Karpas-422 (cell line): Measurements from ENCODE around the gene PPP4R4. TPM values are rescaled to one million over a fixed set of nuclear protein-coding genes. Genes with fewer than 3 reads are reported as not detected.

Experiments used
- DNase-seq: peaks from one replicate; pipeline ENCODE4 v3.0.0-alpha.2; 2015
- H2AFZ ChIP-seq: fragments of 200-600 bp; sonication (generic); 2 replicates; pipeline ENCODE4 v1.6.1; 2014; ENCODE audit warnings: antibody characterized with exemption, low read length, mixed read lengths
- H3K27ac ChIP-seq: fragments of 200-600 bp; sonication (generic); 2 replicates; pipeline ENCODE4 v1.5.1; 2014; ENCODE audit warnings: mild to moderate bottlenecking, low read length, moderate library complexity
- H3K27me3 ChIP-seq: fragments of 200-600 bp; sonication (generic); 2 replicates; pipeline ENCODE4 v1.6.1; 2014; ENCODE audit warnings: low read length, mixed read lengths
- H3K36me3 ChIP-seq: fragments of 200-600 bp; sonication (generic); 2 replicates; pipeline ENCODE4 v1.6.1; 2014; ENCODE audit warnings: low read length, mixed read lengths; ENCODE audit not compliant: insufficient read depth
- H3K4me1 ChIP-seq: fragments of 200-600 bp; sonication (generic); 2 replicates; pipeline ENCODE4 v1.6.1; 2014; ENCODE audit warnings: mild to moderate bottlenecking, low read length, mixed read lengths
- H3K4me2 ChIP-seq: fragments of 200-600 bp; sonication (generic); 2 replicates; pipeline ENCODE4 v1.6.1; 2014; ENCODE audit warnings: low read length, low read depth, mild to moderate bottlenecking; ENCODE audit not compliant: poor library complexity, severe bottlenecking
- H3K4me3 ChIP-seq: fragments of 200-600 bp; sonication (generic); 2 replicates; pipeline ENCODE4 v1.5.1; 2014; ENCODE audit warnings: mild to moderate bottlenecking, antibody characterized with exemption, low read length, mixed read lengths
- H3K79me2 ChIP-seq: fragments of 200-600 bp; sonication (generic); 2 replicates; pipeline ENCODE4 v1.6.1; 2014; ENCODE audit warnings: mild to moderate bottlenecking, low read length, mixed read lengths
- H3K9ac ChIP-seq: fragments of 200-600 bp; sonication (generic); 2 replicates; pipeline ENCODE4 v1.6.0; 2014; ENCODE audit warnings: low read length
- H3K9me2 ChIP-seq: fragments of 200-600 bp; sonication (generic), shearing (Covaris generic); replicated peaks from 2 replicates; pipeline ENCODE4 v1.6.0; 2014; ENCODE audit warnings: mild to moderate bottlenecking, low read length, moderate library complexity; ENCODE audit not compliant: insufficient read depth
- H3K9me3 ChIP-seq: fragments of 300-700, 200-600 bp; sonication (generic); 2 replicates; pipeline ENCODE4 v1.6.1; 2014; ENCODE audit warnings: low read length, mixed read lengths
- H4K20me1 ChIP-seq: fragments of 200-600 bp; sonication (generic); 2 replicates; pipeline ENCODE4 v1.6.1; 2014; ENCODE audit warnings: mild to moderate bottlenecking, antibody characterized with exemption, low read length, low read depth; ENCODE audit not compliant: insufficient read depth
- total RNA-seq: library from RNA; depleted of rRNA; stranded (reverse); fragments of >200 nt; shearing (Covaris generic); gene quantifications from 2 replicates; pipeline ENCODE4 v1.2.3, GENCODE V29; 2014; ENCODE audit warnings: low replicate concordance

The PPP4R4 gene
- total RNA-seq, 1 experiment from 2014 or later: 0.75 TPM

GRCh38 chr14:94164685-94165431 lies 9.3 kb upstream of the PPP4R4 start:
- Histone ChIP-seq H2AFZ (no peak overlapping the region), H3K9me2 (no peaks in the 10 kb centered on the region), H3K4me1 (no peaks in the 10 kb centered on the region), H4K20me1 (no peaks in the 10 kb centered on the region), H3K79me2 (no peaks in the 10 kb centered on the region), H3K9ac (no peak overlapping the region), H3K4me3 (no peak overlapping the region), H3K27ac (no peak overlapping the region), H3K36me3 (no peaks in the 10 kb centered on the region), H3K4me2 (no peak overlapping the region), H3K9me3 (no peaks in the 10 kb centered on the region), H3K27me3 (no peaks in the 10 kb centered on the region)
- DNase-seq: no peak

GRCh38 chr14:94165744-94166143 lies 8.4 kb upstream of the PPP4R4 start:
- Histone ChIP-seq H3K27ac (no peak overlapping the region), H3K36me3 (no peaks in the 10 kb centered on the region), H3K4me1 (peaks cover 5% of the 10 kb centered on the region), H3K79me2 (no peaks in the 10 kb centered on the region), H3K4me3 (no peak overlapping the region), H3K9ac (no peak overlapping the region), H3K9me2 (no peaks in the 10 kb centered on the region), H4K20me1 (no peaks in the 10 kb centered on the region), H2AFZ (no peak overlapping the region), H3K9me3 (no peaks in the 10 kb centered on the region), H3K27me3 (no peaks in the 10 kb centered on the region), H3K4me2 (no peak overlapping the region)
- no peak for DNase-seq

- no peaks in the 10 kb centered on the region for H3K79me2 ChIP-seq
- no peaks in the 10 kb centered on the region for H4K20me1 ChIP-seq
- H3K9me2 ChIP-seq: no peaks in the 10 kb centered on the region
- no peak overlapping the region for H2AFZ ChIP-seq
- H3K4me2 ChIP-seq: no peak overlapping the region
- H3K4me1 ChIP-seq: peaks cover 14% of the 10 kb centered on the region
- DNase-seq: no peak
- no peak overlapping the region for H3K9ac ChIP-seq
- no peak overlapping the region for H3K27ac ChIP-seq
- no peaks in the 10 kb centered on the region for H3K36me3 ChIP-seq
- no peaks in the 10 kb centered on the region for H3K9me3 ChIP-seq
- no peaks in the 10 kb centered on the region for H3K27me3 ChIP-seq
- no peak overlapping the region for H3K4me3 ChIP-seq
Measured at GRCh38 chr14:94170136-94170535, 4.0 kb upstream of the PPP4R4 start.

GRCh38 chr14:94171208-94171607 lies 2.9 kb upstream of the PPP4R4 start:
- Histone ChIP-seq H3K4me2 (no peak overlapping the region), H3K9me3 (no peaks in the 10 kb centered on the region), H3K27me3 (no peaks in the 10 kb centered on the region), H3K36me3 (no peaks in the 10 kb centered on the region), H3K4me3 (no peak overlapping the region), H3K79me2 (no peaks in the 10 kb centered on the region), H3K9me2 (no peaks in the 10 kb centered on the region), H2AFZ (no peak overlapping the region), H4K20me1 (no peaks in the 10 kb centered on the region), H3K4me1 (peaks cover 14% of the 10 kb centered on the region), H3K27ac (no peak overlapping the region), H3K9ac (no peak overlapping the region)
- no peak for DNase-seq

GRCh38 chr14:94172545-94172944 lies 1.6 kb upstream of the PPP4R4 start:
- Histone ChIP-seq H3K9me3 (no peaks in the 10 kb centered on the region), H3K36me3 (no peaks in the 10 kb centered on the region), H3K9ac (no peak overlapping the region), H3K4me1 (peaks cover 14% of the 10 kb centered on the region), H3K79me2 (no peaks in the 10 kb centered on the region), H3K4me2 (no peak overlapping the region), H2AFZ (no peak overlapping the region), H3K9me2 (no peaks in the 10 kb centered on the region), H3K27ac (no peak overlapping the region), H3K4me3 (no peak overlapping the region), H3K27me3 (no peaks in the 10 kb centered on the region), H4K20me1 (no peaks in the 10 kb centered on the region)
- DNase-seq: no peak

- Histone ChIP-seq H3K4me1 (peaks cover 14% of the 10 kb centered on the region), H3K9me3 (no peaks in the 10 kb centered on the region), H3K4me3 (peak overlapping the region; percentile 73), H3K9ac (peak overlapping the region; percentile 70), H3K4me2 (peak overlapping the region; percentile 93), H4K20me1 (no peaks in the 10 kb centered on the region), H3K36me3 (no peaks in the 10 kb centered on the region), H3K27me3 (no peaks in the 10 kb centered on the region), H3K79me2 (no peaks in the 10 kb centered on the region), H3K9me2 (no peaks in the 10 kb centered on the region), H3K27ac (no peak overlapping the region), H2AFZ (peak overlapping the region; percentile 99)
- DNase-seq: no peak
Measured at GRCh38 chr14:94173471-94173884, 644 bp upstream of the PPP4R4 start.

- Histone ChIP-seq H3K4me3 (peak overlapping the region; percentile 56; the same call in 1 of the 2 replicates), H2AFZ (peak overlapping the region; percentile 75; the same call in 1 of the 2 replicates), H3K36me3 (no peaks in the 10 kb centered on the region), H3K9ac (peak overlapping the region; percentile 53; the same call in 1 of the 2 replicates), H3K27me3 (no peaks in the 10 kb centered on the region), H3K9me3 (no peaks in the 10 kb centered on the region), H3K9me2 (no peaks in the 10 kb centered on the region), H3K4me2 (peak overlapping the region; percentile 63), H3K27ac (no peak overlapping the region), H3K79me2 (no peaks in the 10 kb centered on the region), H4K20me1 (no peaks in the 10 kb centered on the region), H3K4me1 (peaks cover 14% of the 10 kb centered on the region)
- DNase-seq: no peak
Measured at GRCh38 chr14:94174604-94175010, 485 bp downstream of the PPP4R4 start.

- no peak overlapping the region for H3K4me2 ChIP-seq
- H3K27me3 ChIP-seq: no peaks in the 10 kb centered on the region
- no peak overlapping the region for H2AFZ ChIP-seq
- H3K9me2 ChIP-seq: no peaks in the 10 kb centered on the region
- no peak overlapping the region for H3K9ac ChIP-seq
- DNase-seq: no peak
- H3K36me3 ChIP-seq: no peaks in the 10 kb centered on the region
- no peaks in the 10 kb centered on the region for H3K9me3 ChIP-seq
- H3K27ac ChIP-seq: no peak overlapping the region
- no peaks in the 10 kb centered on the region for H3K79me2 ChIP-seq
- no peaks in the 10 kb centered on the region for H4K20me1 ChIP-seq
- no peak overlapping the region for H3K4me3 ChIP-seq
- H3K4me1 ChIP-seq: peaks cover 11% of the 10 kb centered on the region
Measured at GRCh38 chr14:94175011-94175745, 1.1 kb downstream of the PPP4R4 start.
